GM18526 (cell line): ENCODE results near the gene NR2C2AP.

Source experiments
- POLR2A ChIP-seq: IDR thresholded peaks from 3 replicates; pipeline ENCODE4 v1.6.1; 2011; ENCODE audit not compliant: insufficient read length; ENCODE audit errors: extremely low read depth

NR2C2AP gene

DNA sequence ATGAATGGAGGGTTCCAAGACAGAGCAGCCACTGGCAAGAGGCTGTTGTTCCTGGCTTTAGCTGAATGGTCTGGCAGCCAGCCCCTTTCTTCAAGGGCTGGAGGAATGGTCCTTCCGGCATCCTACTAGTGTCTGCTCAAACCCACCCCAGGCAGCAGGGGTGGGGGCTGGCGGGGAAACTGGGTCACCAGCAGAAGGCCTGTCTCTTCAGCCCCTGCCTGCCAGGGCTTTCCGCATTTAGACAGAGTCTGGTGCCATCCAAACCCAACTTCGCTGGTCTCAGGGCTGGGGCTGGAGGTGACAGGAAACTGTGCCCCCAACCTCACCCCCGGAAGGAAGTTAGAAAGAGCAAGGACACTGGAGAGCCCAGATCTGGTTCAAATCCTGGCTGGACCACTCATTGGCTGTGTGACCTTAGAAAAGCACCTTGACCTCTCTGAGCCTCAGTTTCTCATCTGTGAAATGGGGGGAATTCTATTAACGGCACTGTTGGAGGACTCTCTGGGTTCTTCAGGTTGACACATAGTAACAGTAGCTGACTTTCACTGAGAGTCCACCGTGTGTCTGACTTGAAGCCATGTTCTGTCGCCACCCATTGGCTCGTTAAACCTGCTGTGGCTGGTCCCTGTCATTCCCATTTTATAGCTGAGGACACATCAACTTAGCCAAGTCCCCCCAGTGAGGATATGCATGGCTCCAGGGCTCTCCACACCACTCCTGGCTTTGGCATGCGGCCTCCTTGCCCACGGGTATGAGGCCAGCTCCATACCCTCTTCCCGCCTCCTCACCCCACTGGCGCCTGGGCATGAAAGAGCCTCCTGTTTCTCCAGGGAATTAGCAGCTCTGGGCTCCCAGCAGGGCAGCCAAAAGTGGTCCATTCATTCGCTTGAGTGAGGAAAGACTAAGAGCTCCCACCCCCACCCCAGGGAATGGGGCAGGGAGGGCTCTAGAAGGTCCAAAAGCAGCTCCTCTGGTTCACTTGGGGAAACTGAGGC, 2.5 kb upstream of the NR2C2AP start:
- no peak for TF ChIP-seq POLR2A

DNA sequence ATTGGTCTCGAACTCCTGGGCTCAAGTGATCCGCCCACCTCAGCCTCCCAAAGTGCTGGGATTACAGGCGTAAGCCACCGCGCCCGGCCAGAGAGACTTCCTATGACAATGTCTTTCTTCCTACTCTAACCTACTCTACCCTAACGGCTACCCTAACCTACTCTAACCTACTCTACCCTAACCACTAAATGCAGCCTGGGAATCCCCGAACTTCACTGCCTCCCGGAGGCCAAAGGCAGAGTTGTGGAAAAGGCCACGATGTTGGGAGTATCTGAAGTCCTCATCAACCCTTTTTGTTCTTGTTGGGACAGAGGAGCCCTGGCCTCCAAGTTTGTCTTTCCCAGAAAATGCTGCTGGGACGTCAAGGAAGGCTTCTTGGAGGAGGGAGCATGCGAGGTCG, 967 bp upstream of the NR2C2AP start:
- TF ChIP-seq POLR2A: no peak

- no peak for TF ChIP-seq POLR2A
These were observed 555 bp downstream of the NR2C2AP start for GRCh38 chr19:19202707-19203011.

- no peak for TF ChIP-seq POLR2A
These were observed 1.2 kb downstream of the NR2C2AP start for GRCh38 chr19:19201697-19202630.

- no peak for TF ChIP-seq POLR2A
These were observed 9.3 kb downstream of the NR2C2AP start for GRCh38 chr19:19193926-19194325.

DNA sequence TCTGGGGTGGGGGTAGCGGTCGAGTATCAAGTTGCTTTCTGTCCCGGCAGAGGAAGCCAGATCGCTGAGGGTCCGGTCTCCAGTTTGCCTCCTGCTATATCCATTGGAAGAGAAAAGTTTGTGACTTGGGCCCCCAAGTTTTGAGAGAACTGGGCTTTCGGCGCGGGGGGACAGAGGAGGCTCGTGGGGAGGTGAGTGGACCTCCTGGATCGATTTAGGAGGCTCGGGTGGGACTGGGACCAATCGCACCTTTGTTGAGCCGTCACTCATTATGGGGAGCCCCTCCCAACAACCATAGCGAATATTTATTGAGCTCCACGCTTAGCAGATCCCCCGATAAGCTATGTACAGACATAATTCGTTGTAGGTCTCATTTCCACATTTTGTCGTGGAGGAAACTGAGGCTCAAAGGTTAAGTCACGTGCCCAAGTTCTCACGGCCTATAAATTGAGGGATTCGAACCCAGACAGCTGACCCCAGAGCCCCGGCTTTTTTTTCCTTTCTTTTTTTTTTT, 10.2 kb downstream of the NR2C2AP start:
- peak; percentile 57 for TF ChIP-seq POLR2A

- peak; percentile 76 for TF ChIP-seq POLR2A
These were observed 10.9 kb downstream of the NR2C2AP start, which contains the start of the genes BORCS8 and RFXANK for GRCh38 chr19:19192078-19192882. BORCS8 (minus strand) TSS chr19:19192152; CDS start chr19:19192117, 35 bp downstream. RFXANK (plus strand) TSS chr19:19192258; CDS start chr19:19193947, 1,689 bp downstream.

GRCh38 chr19:19191768-19192077, 11.5 kb downstream of the NR2C2AP start:
- TF ChIP-seq POLR2A: no peak

DNA sequence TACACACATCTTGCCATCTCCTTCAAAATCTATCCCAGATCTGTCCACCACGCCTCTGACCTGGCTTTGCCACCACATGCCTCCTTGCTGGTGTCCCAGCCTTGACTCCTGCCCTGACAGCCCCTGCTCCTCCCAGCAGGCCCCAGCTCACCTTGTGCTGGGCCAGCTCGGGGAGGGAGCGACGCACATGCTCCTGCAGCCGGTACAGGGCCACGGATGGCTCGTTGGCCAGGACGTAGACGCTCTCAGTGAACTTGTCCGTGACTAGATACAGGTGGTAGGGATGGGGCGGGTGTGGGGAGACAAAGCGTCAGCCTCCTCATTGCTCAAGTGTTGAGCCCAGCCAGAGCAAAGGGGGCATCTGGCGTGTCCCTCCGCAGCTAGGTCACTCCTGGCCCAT, 16.5 kb downstream of the NR2C2AP start:
- no peak for TF ChIP-seq POLR2A

- no peak for TF ChIP-seq POLR2A
These were observed 17.1 kb downstream of the NR2C2AP start for GRCh38 chr19:19185853-19186740.

DNA sequence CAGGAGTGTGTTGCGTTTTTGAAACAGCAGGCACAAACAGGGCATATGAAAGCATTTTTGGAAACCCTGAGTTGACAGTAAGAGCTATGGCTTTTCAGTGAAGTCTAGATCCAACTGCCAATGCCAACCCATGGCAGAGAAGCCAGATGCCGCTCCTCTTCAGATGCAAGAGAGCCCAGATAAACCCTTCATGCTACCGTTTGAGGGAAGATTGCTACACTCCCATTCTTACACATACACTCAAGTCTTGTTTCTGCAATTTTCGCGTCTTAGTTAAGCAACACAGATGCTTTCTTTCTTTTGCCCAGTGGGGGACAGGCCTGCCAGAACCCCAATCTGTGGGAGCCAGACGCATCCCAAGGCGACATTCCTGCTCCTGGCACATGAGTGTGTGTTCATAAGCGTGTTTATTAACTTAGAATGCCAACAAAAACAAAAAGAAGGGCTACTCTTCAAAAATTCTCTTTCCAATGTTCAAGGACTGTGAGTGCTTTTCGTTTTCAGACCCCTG, 21.7 kb downstream of the NR2C2AP start:
- TF ChIP-seq POLR2A: no peak

GRCh38 chr19:19179548-19180441, 23.4 kb downstream of the NR2C2AP start:
- no peak for TF ChIP-seq POLR2A

DNA sequence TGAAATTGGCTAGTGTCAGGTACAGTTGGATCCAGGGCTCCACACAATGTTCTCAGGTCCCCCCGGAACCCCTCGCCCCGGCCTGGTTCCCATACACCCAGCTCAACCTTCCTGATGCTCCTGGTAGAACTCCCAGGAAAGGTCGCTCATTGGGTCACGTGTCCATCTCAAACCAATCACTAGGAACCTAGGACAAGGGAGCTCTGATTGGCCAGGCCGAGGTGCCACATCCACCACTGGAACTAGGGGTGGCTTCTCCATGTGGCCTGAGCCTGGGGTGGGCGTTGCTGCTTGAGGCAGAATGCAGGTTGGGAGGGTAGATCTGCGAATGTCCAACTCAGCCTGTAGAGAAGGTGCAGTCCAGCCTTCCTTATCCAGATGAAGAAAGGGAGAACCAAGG, 26.3 kb downstream of the NR2C2AP start:
- TF ChIP-seq POLR2A: no peak
